Stimulated activated CD8-positive, alpha-beta memory T cell treated with anti-CD3 and anti-CD28 coated beads, Interleukin-2, amount 100 ng/mL, for 1 hour (primary cell): Measurements from ENCODE around the gene ADRM1.

Experiments
- DNase-seq, 2 donors: peaks; one replicate each; pipeline ENCODE4 v3.0.0-alpha.2; 2020; ENCODE audit warnings: low read depth in 2 of 2

Gene ADRM1

GRCh38 chr20:62354811-62355341 is 52.1 kb downstream of the ADRM1 start:
- no peak for DNase-seq

DNA sequence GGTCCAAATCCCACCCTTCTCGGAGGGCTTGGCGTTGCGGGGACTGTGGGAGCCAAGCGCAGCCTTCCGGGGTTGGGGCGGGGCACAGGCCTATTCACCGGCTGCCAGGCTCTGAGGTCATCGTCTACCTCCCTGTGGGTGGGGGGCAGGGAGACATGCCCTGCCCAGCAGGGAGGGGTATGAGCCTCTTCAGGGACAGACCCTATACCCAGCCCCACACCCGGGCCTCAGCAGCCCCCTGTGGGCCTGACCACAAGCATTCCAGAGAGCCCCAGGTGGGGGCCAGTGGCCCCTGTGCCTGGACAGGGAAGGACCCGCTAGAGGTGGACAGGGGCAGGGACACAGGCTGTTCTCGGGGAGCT is 52.7 kb downstream of the ADRM1 start:
- DNase-seq: no peak

DNA sequence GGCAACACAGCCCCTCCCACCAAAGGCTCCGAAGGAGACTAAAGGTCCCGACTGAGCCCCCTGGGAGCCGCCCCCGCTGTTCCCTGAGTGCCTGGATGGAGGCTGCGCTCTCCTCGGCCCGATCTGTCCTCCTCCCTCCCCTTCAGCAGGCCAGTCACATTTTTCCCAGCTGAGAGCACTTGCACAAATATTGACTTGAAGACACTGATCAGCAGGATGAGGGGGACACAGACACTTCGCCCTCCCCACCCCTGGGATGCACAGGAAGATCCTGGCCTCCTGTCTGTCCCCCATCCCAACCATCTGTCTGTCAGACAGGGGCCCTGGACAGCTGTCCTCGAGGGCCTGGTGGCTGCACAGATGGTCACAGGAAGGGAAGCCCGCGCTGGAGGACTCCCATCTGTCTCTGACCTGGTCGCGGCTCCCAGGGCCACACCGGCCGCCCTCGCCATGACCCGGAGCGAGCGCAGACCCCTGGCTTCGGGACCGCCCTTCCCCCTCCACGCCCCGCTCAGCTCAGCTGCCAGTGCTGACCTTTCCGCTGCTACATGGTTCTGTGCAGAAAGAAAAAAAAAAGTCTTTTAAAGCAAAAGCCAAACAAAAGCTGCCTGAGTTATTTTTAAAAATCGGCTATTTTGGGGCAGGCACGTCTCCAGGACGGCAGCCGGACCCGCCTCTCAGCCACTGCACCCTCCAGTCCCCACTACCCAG is 53.2 kb downstream of the ADRM1 start:
- no peak for DNase-seq

- no peak for DNase-seq
Measured at GRCh38 chr20:62356589-62357186, 53.9 kb downstream of the ADRM1 start.

- DNase-seq: no peak
Measured at GRCh38 chr20:62357187-62357667, 54.4 kb downstream of the ADRM1 start.

GRCh38 chr20:62357681-62358080 is 54.9 kb downstream of the ADRM1 start:
- DNase-seq: no peak
